Measurements from ENCODE around the gene TTLL11.

Gene TTLL11

DNA sequence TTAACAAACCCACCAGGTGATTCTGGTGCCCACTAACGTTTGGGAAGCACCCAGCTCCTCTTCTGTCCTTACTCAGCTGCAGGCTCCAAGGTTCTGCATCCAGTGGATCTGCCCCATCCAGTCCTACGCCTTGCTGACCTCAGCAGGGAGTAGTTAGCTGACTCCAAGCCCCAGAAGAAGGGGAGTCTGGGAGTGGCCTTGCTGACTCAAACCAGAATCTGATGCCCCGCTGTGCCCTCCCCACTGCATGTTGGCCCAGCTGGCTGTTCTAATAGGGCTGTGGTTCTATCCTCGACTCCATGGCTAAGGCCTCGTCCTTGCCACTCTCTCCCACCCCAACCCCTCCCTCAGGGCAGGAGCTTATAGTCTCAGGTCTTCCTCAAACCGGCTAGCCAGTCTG is 136.3 kb downstream of the TTLL11 start:
- no peak overlapping the region for H3K4me3 ChIP-seq (ENCODE audit: low read length)
- no peaks in the 10 kb centered on the region for H3K36me3 ChIP-seq (ENCODE audit: insufficient read depth, low read length)
- H3K27me3 ChIP-seq (ENCODE audit: insufficient read depth, low read length): no peaks in the 10 kb centered on the region
- no peaks in the 10 kb centered on the region for H3K9me3 ChIP-seq (ENCODE audit: insufficient read depth, low read depth, low read length)
- no peak overlapping the region for H3K27ac ChIP-seq (ENCODE audit: low read depth, low read length)
- no peaks in the 10 kb centered on the region for H3K4me1 ChIP-seq (ENCODE audit: insufficient read depth, low read length)
- H3K9ac ChIP-seq (ENCODE audit: low read depth, low read length): no peak overlapping the region
- WGBS: 81% methylated on average over 6 of the region's 6 CpGs

DNA sequence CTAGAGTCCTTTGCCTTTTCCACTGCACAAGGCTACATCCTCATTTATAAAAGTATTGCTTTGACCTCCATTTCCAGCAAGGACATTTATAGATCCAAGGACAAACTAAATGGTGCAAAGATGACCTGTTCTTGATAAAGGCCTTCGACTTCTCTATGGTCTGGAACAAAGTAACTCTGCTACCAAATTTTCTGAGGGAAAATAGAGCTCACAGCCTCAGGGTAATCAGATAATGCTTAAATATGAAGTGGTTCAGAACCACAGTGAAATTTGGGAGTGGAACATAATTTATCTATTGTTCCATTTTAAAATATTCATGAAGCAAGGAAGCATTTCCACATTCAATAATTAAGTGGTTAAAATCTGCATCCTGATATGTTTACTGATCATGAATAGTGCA is 137.5 kb downstream of the TTLL11 start:
- H3K36me3 ChIP-seq (ENCODE audit: insufficient read depth, low read length): no peaks in the 10 kb centered on the region
- H3K4me1 ChIP-seq (ENCODE audit: insufficient read depth, low read length): no peaks in the 10 kb centered on the region
- H3K9me3 ChIP-seq (ENCODE audit: insufficient read depth, low read depth, low read length): no peaks in the 10 kb centered on the region
- WGBS: 94% methylated on average over 1 of the region's 1 CpG
- H3K9ac ChIP-seq (ENCODE audit: low read depth, low read length): no peak overlapping the region
- H3K27ac ChIP-seq (ENCODE audit: low read depth, low read length): no peak overlapping the region
- no peak overlapping the region for H3K4me3 ChIP-seq (ENCODE audit: low read length)
- no peaks in the 10 kb centered on the region for H3K27me3 ChIP-seq (ENCODE audit: insufficient read depth, low read length)

DNA sequence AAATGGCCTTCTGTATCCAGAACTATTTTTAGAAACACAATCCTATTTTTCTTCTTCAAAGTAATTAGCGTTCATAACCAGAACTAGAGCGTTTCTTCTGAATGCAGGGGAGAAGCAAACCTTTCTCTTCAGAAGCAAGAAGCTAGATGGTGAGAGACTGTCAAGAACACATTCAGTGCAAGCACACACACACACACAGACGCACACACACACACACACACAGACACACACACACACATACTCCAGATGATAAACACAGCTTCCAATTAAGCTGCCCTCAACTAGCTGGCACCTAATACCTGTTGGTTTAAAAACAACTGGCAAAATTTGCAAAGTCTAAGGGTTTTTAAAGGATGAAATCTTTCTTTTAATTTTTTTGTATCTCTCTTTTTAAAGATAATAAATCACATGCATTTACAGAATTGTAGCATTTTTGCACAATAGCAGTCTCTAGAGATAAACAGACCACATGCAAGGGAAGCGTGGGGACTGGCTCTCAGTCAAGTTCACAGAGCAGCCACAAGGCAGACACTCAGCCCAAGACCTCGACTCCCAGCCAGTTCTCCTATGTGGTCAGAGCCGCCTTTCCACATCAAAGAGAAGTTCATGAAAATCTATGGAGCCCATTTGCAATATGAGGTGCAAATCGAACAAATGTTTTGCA is 138.5 kb downstream of the TTLL11 start:
- Histone ChIP-seq H3K27me3 (ENCODE audit: insufficient read depth, low read length) (no peaks in the 10 kb centered on the region), H3K4me3 (ENCODE audit: low read length) (no peak overlapping the region), H3K9ac (ENCODE audit: low read depth, low read length) (no peak overlapping the region), H3K27ac (ENCODE audit: low read depth, low read length) (no peak overlapping the region), H3K4me1 (ENCODE audit: insufficient read depth, low read length) (no peaks in the 10 kb centered on the region), H3K36me3 (ENCODE audit: insufficient read depth, low read length) (no peaks in the 10 kb centered on the region), H3K9me3 (ENCODE audit: insufficient read depth, low read depth, low read length) (no peaks in the 10 kb centered on the region)
- WGBS: 82% methylated on average over 7 of the region's 7 CpGs

DNA sequence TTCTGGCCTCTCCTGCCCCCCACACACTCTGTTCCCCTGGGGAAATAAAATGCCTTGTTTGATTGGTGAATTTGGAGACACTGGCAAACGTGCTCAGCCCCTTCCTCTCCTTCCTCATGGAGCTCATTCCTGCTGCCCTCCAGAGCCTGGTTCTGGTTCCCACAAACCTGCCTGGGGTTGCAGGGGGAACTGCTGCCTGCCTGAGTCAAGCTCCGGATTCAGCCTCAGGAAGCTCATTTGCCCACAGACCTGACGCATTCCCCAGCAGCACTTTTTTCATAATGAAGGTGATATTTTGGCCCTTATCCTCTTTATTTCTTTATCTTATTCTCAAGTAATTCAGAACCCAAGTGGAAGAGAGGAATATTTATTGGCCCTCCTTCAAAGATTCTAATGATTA is 140.5 kb downstream of the TTLL11 start:
- H3K9ac ChIP-seq (ENCODE audit: low read depth, low read length): no peak overlapping the region
- no peaks in the 10 kb centered on the region for H3K27me3 ChIP-seq (ENCODE audit: insufficient read depth, low read length)
- H3K4me3 ChIP-seq (ENCODE audit: low read length): no peak overlapping the region
- H3K4me1 ChIP-seq (ENCODE audit: insufficient read depth, low read length): peaks cover 5% of the 10 kb centered on the region; the same call in 1 of the 2 replicates
- 81% methylated on average over 3 of the region's 3 CpGs for WGBS
- H3K27ac ChIP-seq (ENCODE audit: low read depth, low read length): no peak overlapping the region
- no peaks in the 10 kb centered on the region for H3K9me3 ChIP-seq (ENCODE audit: insufficient read depth, low read depth, low read length)
- H3K36me3 ChIP-seq (ENCODE audit: insufficient read depth, low read length): no peaks in the 10 kb centered on the region

DNA sequence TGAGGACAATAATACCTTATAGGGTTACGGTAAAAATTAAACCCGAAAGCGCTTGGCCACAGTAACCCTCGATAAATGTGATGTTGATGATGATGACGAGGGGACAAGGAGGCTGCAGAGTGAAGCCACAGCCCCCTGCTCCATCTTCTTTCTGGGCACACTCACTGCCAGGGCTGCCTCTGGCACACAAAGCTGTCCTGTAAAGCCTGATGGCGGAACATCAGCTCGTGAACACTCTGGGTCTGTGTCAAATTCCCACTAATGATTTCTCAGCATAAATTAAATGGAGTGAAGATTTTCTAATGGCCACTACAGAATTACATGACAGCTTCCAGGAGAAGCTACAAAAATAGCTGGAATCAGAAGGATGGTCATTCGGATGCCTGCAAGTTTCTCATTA is 142.2 kb downstream of the TTLL11 start:
- H3K27me3 ChIP-seq (ENCODE audit: insufficient read depth, low read length): no peaks in the 10 kb centered on the region
- peaks cover 5% of the 10 kb centered on the region; the same call in 1 of the 2 replicates for H3K4me1 ChIP-seq (ENCODE audit: insufficient read depth, low read length)
- WGBS: 92% methylated on average over 8 of the region's 8 CpGs
- no peak overlapping the region for H3K27ac ChIP-seq (ENCODE audit: low read depth, low read length)
- no peaks in the 10 kb centered on the region for H3K36me3 ChIP-seq (ENCODE audit: insufficient read depth, low read length)
- no peaks in the 10 kb centered on the region for H3K9me3 ChIP-seq (ENCODE audit: insufficient read depth, low read depth, low read length)
- H3K4me3 ChIP-seq (ENCODE audit: low read length): no peak overlapping the region
- no peak overlapping the region for H3K9ac ChIP-seq (ENCODE audit: low read depth, low read length)

DNA sequence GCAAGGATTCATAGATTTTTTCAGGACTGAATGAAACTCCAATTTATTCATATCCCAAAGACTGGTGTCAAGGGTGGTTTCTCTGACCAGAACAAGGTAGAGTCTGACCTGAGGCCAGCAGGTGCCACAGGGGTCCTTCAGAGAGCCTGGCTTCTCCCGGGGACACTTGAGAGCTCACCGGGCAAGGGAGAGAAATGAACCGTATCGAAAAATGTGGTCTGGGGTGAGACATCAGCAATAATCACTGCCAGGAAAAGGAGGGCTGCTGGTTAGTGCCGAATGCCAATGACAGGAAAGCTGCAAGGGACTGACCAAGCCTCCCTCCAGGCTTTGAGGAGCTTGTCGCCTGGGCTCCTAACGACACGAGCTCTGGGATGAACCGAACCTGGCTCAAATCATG is 142.7 kb downstream of the TTLL11 start:
- no peaks in the 10 kb centered on the region for H3K9me3 ChIP-seq (ENCODE audit: insufficient read depth, low read depth, low read length)
- WGBS: 93% methylated on average over 9 of the region's 9 CpGs
- peaks cover 5% of the 10 kb centered on the region; the same call in 1 of the 2 replicates for H3K4me1 ChIP-seq (ENCODE audit: insufficient read depth, low read length)
- no peak overlapping the region for H3K27ac ChIP-seq (ENCODE audit: low read depth, low read length)
- H3K4me3 ChIP-seq (ENCODE audit: low read length): no peak overlapping the region
- no peak overlapping the region for H3K9ac ChIP-seq (ENCODE audit: low read depth, low read length)
- no peaks in the 10 kb centered on the region for H3K36me3 ChIP-seq (ENCODE audit: insufficient read depth, low read length)
- no peaks in the 10 kb centered on the region for H3K27me3 ChIP-seq (ENCODE audit: insufficient read depth, low read length)

DNA sequence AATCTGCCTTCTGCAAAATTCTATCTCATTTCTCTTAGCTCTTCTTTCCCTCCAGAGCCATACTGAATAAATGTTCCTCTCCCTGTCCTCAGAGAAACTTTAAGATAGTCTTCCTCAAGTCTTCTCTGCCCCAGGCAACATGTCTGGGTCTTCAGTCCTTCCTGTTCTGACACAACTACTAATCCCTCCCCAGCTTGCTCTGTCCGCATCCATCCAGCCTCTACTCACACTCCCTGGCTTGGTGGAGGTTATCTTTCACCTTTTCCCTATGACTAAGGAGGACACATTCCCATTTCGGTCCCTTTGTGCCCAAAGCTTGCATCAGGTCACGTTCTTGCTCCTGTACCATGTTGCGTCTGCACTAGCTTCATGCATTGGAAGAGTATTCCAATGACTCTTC is 143.3 kb downstream of the TTLL11 start:
- no peaks in the 10 kb centered on the region for H3K9me3 ChIP-seq (ENCODE audit: insufficient read depth, low read depth, low read length)
- peaks cover 5% of the 10 kb centered on the region; the same call in 1 of the 2 replicates for H3K4me1 ChIP-seq (ENCODE audit: insufficient read depth, low read length)
- H3K4me3 ChIP-seq (ENCODE audit: low read length): no peak overlapping the region
- H3K9ac ChIP-seq (ENCODE audit: low read depth, low read length): no peak overlapping the region
- no peak overlapping the region for H3K27ac ChIP-seq (ENCODE audit: low read depth, low read length)
- no peaks in the 10 kb centered on the region for H3K36me3 ChIP-seq (ENCODE audit: insufficient read depth, low read length)
- WGBS: 94% methylated on average over 4 of the region's 4 CpGs
- H3K27me3 ChIP-seq (ENCODE audit: insufficient read depth, low read length): no peaks in the 10 kb centered on the region

DNA sequence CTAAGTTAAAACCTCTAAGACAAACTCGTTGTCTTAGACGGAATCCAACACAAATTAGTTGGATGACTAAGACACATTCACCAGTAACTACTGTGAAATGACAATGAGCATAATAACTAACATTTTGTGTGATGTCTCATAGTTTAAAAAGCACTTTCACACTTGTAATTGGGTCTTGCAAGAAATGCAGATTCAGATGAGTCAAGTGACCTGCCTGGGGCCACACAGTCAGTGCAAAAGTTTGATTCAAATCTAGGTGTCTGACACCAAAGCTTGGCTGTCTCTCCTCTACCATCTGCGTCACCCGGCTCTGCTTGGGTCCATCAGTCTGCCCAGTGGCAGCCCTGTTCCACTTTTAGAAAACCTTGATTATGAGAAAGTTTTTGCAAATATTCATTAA is 143.7 kb downstream of the TTLL11 start:
- Histone ChIP-seq H3K27ac (ENCODE audit: low read depth, low read length) (no peak overlapping the region), H3K27me3 (ENCODE audit: insufficient read depth, low read length) (no peaks in the 10 kb centered on the region), H3K36me3 (ENCODE audit: insufficient read depth, low read length) (no peaks in the 10 kb centered on the region), H3K4me3 (ENCODE audit: low read length) (no peak overlapping the region), H3K9me3 (ENCODE audit: insufficient read depth, low read depth, low read length) (no peaks in the 10 kb centered on the region), H3K9ac (ENCODE audit: low read depth, low read length) (no peak overlapping the region), H3K4me1 (ENCODE audit: insufficient read depth, low read length) (peaks cover 5% of the 10 kb centered on the region; the same call in 1 of the 2 replicates)
- 94% methylated on average over 4 of the region's 4 CpGs for WGBS

DNA sequence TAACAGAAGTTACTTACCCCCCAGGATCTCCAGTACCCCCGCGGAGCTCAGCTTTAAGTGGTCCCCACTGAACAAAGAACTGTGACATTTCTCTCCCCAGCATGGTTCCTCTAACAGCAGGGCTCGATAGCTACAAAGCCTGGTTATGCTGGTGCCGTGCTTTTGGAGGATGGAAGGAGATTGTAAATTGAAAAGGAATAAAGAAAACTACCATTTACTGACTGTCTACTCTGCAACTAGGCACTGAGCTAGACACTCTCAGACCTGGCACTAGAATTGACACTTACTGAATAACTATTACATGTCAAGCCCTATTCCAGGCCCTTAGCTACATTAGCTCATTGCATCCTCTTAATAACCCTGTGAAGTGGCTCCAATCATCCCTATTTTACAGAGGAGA is 145.3 kb downstream of the TTLL11 start:
- Histone ChIP-seq H3K4me3 (ENCODE audit: low read length) (no peak overlapping the region), H3K36me3 (ENCODE audit: insufficient read depth, low read length) (no peaks in the 10 kb centered on the region), H3K9me3 (ENCODE audit: insufficient read depth, low read depth, low read length) (no peaks in the 10 kb centered on the region), H3K9ac (ENCODE audit: low read depth, low read length) (no peak overlapping the region), H3K4me1 (ENCODE audit: insufficient read depth, low read length) (peaks cover 12% of the 10 kb centered on the region), H3K27me3 (ENCODE audit: insufficient read depth, low read length) (no peaks in the 10 kb centered on the region), H3K27ac (ENCODE audit: low read depth, low read length) (no peak overlapping the region)
- WGBS: 20% methylated on average over 2 of the region's 4 CpGs

DNA sequence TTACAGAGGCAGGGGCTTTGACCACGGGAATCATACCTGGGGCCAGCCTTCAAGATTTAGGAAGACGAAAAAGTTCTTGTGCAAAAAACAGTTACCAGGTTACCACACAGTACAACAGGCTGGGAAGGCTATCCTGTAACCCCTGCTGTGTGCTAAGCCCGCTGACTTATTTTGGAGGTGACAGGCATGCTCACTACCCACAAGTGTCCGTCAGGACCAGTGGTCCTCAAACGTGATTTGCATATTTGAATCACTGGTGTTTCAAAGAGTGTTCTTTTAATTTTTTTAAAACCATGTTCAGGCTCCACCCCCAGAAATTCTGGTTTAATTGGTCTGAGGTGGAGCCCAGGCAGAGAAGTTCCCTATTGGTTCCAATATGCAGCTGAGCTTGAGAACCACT is 146.6 kb downstream of the TTLL11 start:
- Histone ChIP-seq H3K27me3 (ENCODE audit: insufficient read depth, low read length) (no peaks in the 10 kb centered on the region), H3K9me3 (ENCODE audit: insufficient read depth, low read depth, low read length) (no peaks in the 10 kb centered on the region), H3K9ac (ENCODE audit: low read depth, low read length) (no peak overlapping the region), H3K36me3 (ENCODE audit: insufficient read depth, low read length) (no peaks in the 10 kb centered on the region), H3K27ac (ENCODE audit: low read depth, low read length) (no peak overlapping the region), H3K4me1 (ENCODE audit: insufficient read depth, low read length) (peaks cover 15% of the 10 kb centered on the region), H3K4me3 (ENCODE audit: low read length) (no peak overlapping the region)
- WGBS: 74% methylated on average over 5 of the region's 5 CpGs

DNA sequence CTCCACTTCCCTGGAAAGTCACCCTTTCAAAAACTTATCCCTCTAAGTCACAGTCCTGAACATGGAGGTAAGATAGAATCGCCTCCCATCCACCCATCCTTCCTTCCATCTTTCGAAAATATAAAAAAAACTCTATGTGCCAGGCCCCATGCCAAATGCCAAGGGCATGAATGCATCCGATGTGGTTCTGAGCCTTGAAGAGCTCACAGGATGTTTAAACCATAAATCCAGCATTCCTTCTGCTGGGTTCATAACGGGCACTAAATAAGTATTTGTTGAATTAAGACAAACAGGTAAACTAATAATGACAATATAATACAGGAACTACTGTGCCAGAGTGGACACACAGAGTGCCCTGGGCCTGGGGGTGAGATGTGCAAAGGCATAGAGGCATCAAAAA is 147.3 kb downstream of the TTLL11 start:
- H3K27ac ChIP-seq (ENCODE audit: low read depth, low read length): no peak overlapping the region
- H3K9ac ChIP-seq (ENCODE audit: low read depth, low read length): no peak overlapping the region
- peaks cover 15% of the 10 kb centered on the region for H3K4me1 ChIP-seq (ENCODE audit: insufficient read depth, low read length)
- no peaks in the 10 kb centered on the region for H3K9me3 ChIP-seq (ENCODE audit: insufficient read depth, low read depth, low read length)
- no peaks in the 10 kb centered on the region for H3K36me3 ChIP-seq (ENCODE audit: insufficient read depth, low read length)
- H3K4me3 ChIP-seq (ENCODE audit: low read length): no peak overlapping the region
- 92% methylated on average over 3 of the region's 4 CpGs for WGBS
- no peaks in the 10 kb centered on the region for H3K27me3 ChIP-seq (ENCODE audit: insufficient read depth, low read length)

DNA sequence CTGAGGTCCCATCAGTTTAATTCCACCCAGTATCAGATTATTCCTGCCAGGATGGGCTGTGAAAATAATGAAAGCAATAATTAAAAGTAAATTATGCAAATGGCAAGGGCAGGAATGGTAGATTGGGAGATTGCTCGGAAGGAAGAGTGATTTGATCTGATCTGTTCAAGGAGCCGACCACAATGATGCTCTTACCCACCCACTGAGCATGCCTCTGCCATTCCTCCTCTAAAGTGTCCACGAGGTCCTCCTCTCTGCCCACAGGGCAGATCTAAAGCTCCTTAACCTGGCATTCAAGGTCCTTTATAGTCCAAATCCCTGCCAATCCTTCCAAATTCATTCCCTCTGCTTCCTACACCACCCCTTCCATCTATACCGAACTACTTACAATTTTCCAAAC is 147.8 kb downstream of the TTLL11 start:
- no peaks in the 10 kb centered on the region for H3K36me3 ChIP-seq (ENCODE audit: insufficient read depth, low read length)
- WGBS: 89% methylated on average over 4 of the region's 4 CpGs
- no peak overlapping the region for H3K4me3 ChIP-seq (ENCODE audit: low read length)
- H3K27me3 ChIP-seq (ENCODE audit: insufficient read depth, low read length): no peaks in the 10 kb centered on the region
- H3K9ac ChIP-seq (ENCODE audit: low read depth, low read length): no peak overlapping the region
- no peaks in the 10 kb centered on the region for H3K9me3 ChIP-seq (ENCODE audit: insufficient read depth, low read depth, low read length)
- peaks cover 15% of the 10 kb centered on the region for H3K4me1 ChIP-seq (ENCODE audit: insufficient read depth, low read length)
- no peak overlapping the region for H3K27ac ChIP-seq (ENCODE audit: low read depth, low read length)
